GM21619 (cell line): ENCODE measurements around the gene SPEF2.
"Not testable (repeated sequence)": the region's sequence is repeated elsewhere in the genome, so short reads cannot be mapped to it uniquely, and the experiment has no call there.

Experiments
- ATAC-seq: cut with Tn5 transposase; IDR thresholded peaks from one replicate; pipeline ENCODE4 v1.9.1; 2021; ENCODE audit not compliant: unreplicated experiment

SPEF2 gene

GRCh38 chr5:35853631-35854030 is 236.0 kb downstream of the SPEF2 start:
- no peak for ATAC-seq

GRCh38 chr5:35854248-35854647 is 236.6 kb downstream of the SPEF2 start:
- ATAC-seq, result no peak

GRCh38 chr5:35855187-35855586 is 237.5 kb downstream of the SPEF2 start:
- no peak for ATAC-seq

GRCh38 chr5:35856186-35856764 is 238.6 kb downstream of the SPEF2 start:
- ATAC-seq, result not testable (repeated sequence)

- ATAC-seq, result no peak
Observed at GRCh38 chr5:35856765-35857351, 239.2 kb downstream of the SPEF2 start, which contains the start of gene IL7R. Gene IL7R (plus strand): TSS chr5:35856891. CDS start chr5:35856978, 87 bp downstream.

- no peak for ATAC-seq
Observed at GRCh38 chr5:35857606-35858205, 240.0 kb downstream of the SPEF2 start.

GRCh38 chr5:35859101-35859661 is 241.5 kb downstream of the SPEF2 start:
- ATAC-seq, result no peak

GRCh38 chr5:35860686-35861085 is 243.0 kb downstream of the SPEF2 start:
- ATAC-seq, result no peak

- no peak for ATAC-seq
Observed at GRCh38 chr5:35861718-35862117, 244.1 kb downstream of the SPEF2 start.

GRCh38 chr5:35862126-35862525 is 244.5 kb downstream of the SPEF2 start:
- no peak for ATAC-seq

GRCh38 chr5:35863159-35863558 is 245.5 kb downstream of the SPEF2 start:
- ATAC-seq, result no peak
